Hepatocyte (in vitro differentiated cells): ENCODE measurements around the gene FMOD. TPM values are rescaled to one million over a fixed set of nuclear protein-coding genes. Genes with fewer than 3 reads are reported as not detected.

Experiments used
- DNase-seq: peaks from one replicate; pipeline ENCODE4 v3.0.0-alpha.2; 2016; ENCODE audit warnings: low spot score
- H2AFZ ChIP-seq: fragments of 200-600 bp; sonication (generic); 2 replicates; pipeline ENCODE4 v1.6.0; 2016; ENCODE audit warnings: antibody characterized with exemption, mild to moderate bottlenecking
- H3K27ac ChIP-seq: fragments of 200-600 bp; sonication (generic); 2 replicates; pipeline ENCODE4 v1.5.1; 2016; ENCODE audit warnings: mild to moderate bottlenecking
- H3K27me3 ChIP-seq: fragments of 200-600 bp; sonication (generic); 2 replicates; pipeline ENCODE4 v1.6.1; 2016
- H3K36me3 ChIP-seq: fragments of 200-600 bp; sonication (generic); replicated peaks from 2 replicates; pipeline ENCODE4 v1.5.1; 2016; ENCODE audit warnings: low read depth; ENCODE audit not compliant: insufficient read depth
- H3K4me1 ChIP-seq: fragments of 200-600 bp; sonication (generic); 2 replicates; pipeline ENCODE4 v1.5.1; 2016; ENCODE audit warnings: mild to moderate bottlenecking, moderate library complexity; ENCODE audit not compliant: insufficient read depth
- H3K4me2 ChIP-seq: fragments of 200-600 bp; sonication (generic); 2 replicates; pipeline ENCODE4 v1.6.0; 2016
- H3K4me3 ChIP-seq: fragments of 200-600 bp; sonication (generic); 2 replicates; pipeline ENCODE4 v1.5.1; 2016; ENCODE audit warnings: mild to moderate bottlenecking
- H3K79me2 ChIP-seq: fragments of 200-600 bp; sonication (generic); 2 replicates; pipeline ENCODE4 v1.6.0; 2017; ENCODE audit warnings: mild to moderate bottlenecking
- H3K9me2 ChIP-seq: fragments of 200-600 bp; sonication (generic); replicated peaks from 2 replicates; pipeline ENCODE4 v1.6.0; 2017; ENCODE audit warnings: mild to moderate bottlenecking; ENCODE audit not compliant: insufficient read depth
- H3K9me3 ChIP-seq: fragments of 200-600 bp; sonication (generic); 2 replicates; pipeline ENCODE4 v1.5.1; 2016; ENCODE audit warnings: low read depth, mild to moderate bottlenecking
- H4K20me1 ChIP-seq: fragments of 200-600 bp; sonication (generic); 2 replicates; pipeline ENCODE4 v1.6.0; 2016; ENCODE audit warnings: mild to moderate bottlenecking; ENCODE audit not compliant: insufficient read depth, poor library complexity, severe bottlenecking
- EZH2 ChIP-seq: fragments of 200-600 bp; sonication (generic); IDR thresholded peaks from 2 replicates; pipeline ENCODE4 v1.6.1; 2016; ENCODE audit warnings: antibody characterized with exemption, mild to moderate bottlenecking, borderline replicate concordance
- EZH2phosphoT487 ChIP-seq: fragments of 200-600 bp; sonication (generic); IDR thresholded peaks from one replicate; pipeline ENCODE4 v1.6.1; 2018; ENCODE audit warnings: antibody characterized with exemption, mild to moderate bottlenecking, low read depth, moderate library complexity; ENCODE audit not compliant: unreplicated experiment, severe bottlenecking
- WGBS: methylation state at CpG from one replicate; pipeline ENCODE4 v1.1.6; 2016; ENCODE audit warnings: low lambda C conversion rate; ENCODE audit errors: missing lambda C conversion rate; 5-methylcytosine and 5-hydroxymethylcytosine counted together
- polyA plus RNA-seq: library from polyadenylated mRNA; unstranded; fragments of >200 nt; fragmentation: Nextera tagmentation; extraction: Ambion mirVana; gene quantifications from 2 replicates; pipeline ENCODE4 v1.2.1, GENCODE V29; 2016
- total RNA-seq: library from RNA; depleted of rRNA; stranded (reverse); fragments of >200 nt; gene quantifications from 2 replicates; pipeline ENCODE4 v1.2.3, GENCODE V29; 2014
- TF ChIP-seq, protein P1 (sequence below): fragments of 200-600 bp; sonication (generic); IDR thresholded peaks from 2 replicates; pipeline ENCODE4 v1.5.1; 2016; ENCODE audit warnings: antibody characterized with exemption, mild to moderate bottlenecking; ENCODE audit not compliant: poor library complexity

The FMOD gene
- total and polyA plus RNA-seq, 2 experiments from 2014 or later, result 118 to 161 TPM

DNA sequence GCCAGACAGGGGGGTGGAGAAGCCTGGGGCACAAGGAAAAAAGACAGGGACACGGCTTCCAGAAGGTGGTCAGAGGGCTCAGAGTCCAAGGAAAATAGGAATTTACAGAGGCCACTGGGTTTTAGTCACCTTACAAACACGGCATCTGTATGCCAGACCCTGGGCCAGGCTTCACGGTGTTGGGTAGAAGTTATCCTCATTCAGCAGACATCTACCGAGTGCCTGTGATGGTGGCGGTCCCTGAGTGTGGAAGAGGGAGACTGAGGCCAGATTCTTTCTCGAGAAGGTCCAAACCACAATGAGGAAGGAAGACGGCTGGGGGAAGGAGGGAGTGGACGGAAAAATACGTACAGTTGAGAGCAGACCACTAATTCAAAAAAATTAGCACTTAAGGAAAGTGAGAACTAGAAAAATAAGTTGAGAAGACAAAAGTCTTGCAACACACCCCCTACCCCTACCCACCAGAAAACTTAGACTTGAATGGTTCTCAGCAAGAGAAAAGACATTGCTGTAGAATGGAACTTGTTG is 46.5 kb downstream of the FMOD start:
- peaks cover 37% of the 10 kb centered on the region for H4K20me1 ChIP-seq
- DNase-seq, result no peak
- 86% methylated on average over 9 of the region's 9 CpGs for WGBS
- peak overlapping the region; percentile 96 for H3K27ac ChIP-seq
- peaks cover 31% of the 10 kb centered on the region for H3K4me1 ChIP-seq
- no peaks in the 10 kb centered on the region for H3K9me3 ChIP-seq
- no peak overlapping the region for H2AFZ ChIP-seq
- no peaks in the 10 kb centered on the region for H3K9me2 ChIP-seq
- TF ChIP-seq EZH2 (no peak), EZH2phosphoT487 (no peak)
- TF ChIP-seq, protein P1, sequence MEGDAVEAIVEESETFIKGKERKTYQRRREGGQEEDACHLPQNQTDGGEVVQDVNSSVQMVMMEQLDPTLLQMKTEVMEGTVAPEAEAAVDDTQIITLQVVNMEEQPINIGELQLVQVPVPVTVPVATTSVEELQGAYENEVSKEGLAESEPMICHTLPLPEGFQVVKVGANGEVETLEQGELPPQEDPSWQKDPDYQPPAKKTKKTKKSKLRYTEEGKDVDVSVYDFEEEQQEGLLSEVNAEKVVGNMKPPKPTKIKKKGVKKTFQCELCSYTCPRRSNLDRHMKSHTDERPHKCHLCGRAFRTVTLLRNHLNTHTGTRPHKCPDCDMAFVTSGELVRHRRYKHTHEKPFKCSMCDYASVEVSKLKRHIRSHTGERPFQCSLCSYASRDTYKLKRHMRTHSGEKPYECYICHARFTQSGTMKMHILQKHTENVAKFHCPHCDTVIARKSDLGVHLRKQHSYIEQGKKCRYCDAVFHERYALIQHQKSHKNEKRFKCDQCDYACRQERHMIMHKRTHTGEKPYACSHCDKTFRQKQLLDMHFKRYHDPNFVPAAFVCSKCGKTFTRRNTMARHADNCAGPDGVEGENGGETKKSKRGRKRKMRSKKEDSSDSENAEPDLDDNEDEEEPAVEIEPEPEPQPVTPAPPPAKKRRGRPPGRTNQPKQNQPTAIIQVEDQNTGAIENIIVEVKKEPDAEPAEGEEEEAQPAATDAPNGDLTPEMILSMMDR, result no peak
- no peaks in the 10 kb centered on the region for H3K36me3 ChIP-seq
- peaks cover 40% of the 10 kb centered on the region for H3K79me2 ChIP-seq
- H3K27me3 ChIP-seq, result no peaks in the 10 kb centered on the region
- H3K4me3 ChIP-seq, result peak overlapping the region; percentile 14
- peak overlapping the region; percentile 74 for H3K4me2 ChIP-seq

DNA sequence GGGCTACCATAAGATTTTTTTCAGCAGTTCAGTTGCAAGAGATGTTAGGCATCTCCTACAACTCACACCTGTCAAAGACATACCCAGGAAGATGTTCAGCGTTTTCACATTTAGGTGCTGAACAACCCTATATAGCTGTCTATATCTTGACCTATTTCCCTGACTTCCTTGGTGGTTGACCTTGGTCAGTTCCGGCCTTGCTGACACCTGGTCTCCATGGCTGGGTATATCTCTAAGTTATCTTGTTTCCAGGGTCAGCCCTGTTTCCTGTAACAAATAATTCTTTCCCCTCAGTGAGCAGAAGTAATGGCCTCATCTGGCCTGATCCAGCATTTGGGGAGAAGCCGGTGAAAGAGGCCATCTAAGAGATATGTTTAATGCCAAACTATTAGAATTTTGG is 48.0 kb downstream of the FMOD start:
- Histone ChIP-seq H3K9me3 (no peaks in the 10 kb centered on the region), H3K27me3 (no peaks in the 10 kb centered on the region), H3K36me3 (no peaks in the 10 kb centered on the region), H3K79me2 (peaks cover 25% of the 10 kb centered on the region), H3K9me2 (no peaks in the 10 kb centered on the region), H3K4me3 (no peak overlapping the region), H2AFZ (no peak overlapping the region), H3K27ac (no peak overlapping the region), H3K4me2 (no peak overlapping the region), H3K4me1 (peaks cover 16% of the 10 kb centered on the region), H4K20me1 (peaks cover 22% of the 10 kb centered on the region)
- TF ChIP-seq EZH2phosphoT487, result no peak
- TF ChIP-seq, protein P1, result no peak
- TF ChIP-seq EZH2, result no peak
- no peak for DNase-seq
- 89% methylated on average over 3 of the region's 3 CpGs for WGBS

DNA sequence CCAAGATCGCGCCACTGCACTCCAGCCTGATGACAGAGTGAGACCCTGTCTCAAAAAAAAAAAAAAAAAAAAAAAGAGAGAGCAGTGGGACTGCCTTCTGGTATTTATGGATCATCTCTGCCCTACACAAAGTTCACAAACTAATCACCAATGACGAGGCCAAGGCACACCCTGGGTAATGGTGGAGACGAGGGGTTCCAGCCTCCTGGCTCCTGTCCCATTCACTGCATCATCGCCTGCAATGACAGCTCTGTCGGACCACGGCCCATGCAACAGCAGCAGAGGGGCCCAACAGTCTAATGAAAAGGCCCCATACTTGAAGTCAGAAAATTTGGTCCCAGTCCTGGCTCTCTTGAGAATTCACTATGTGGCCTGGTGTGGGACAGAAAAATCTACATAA is 48.5 kb downstream of the FMOD start:
- Histone ChIP-seq H3K9me2 (no peaks in the 10 kb centered on the region), H3K27me3 (no peaks in the 10 kb centered on the region), H3K4me1 (peaks cover 12% of the 10 kb centered on the region), H3K36me3 (no peaks in the 10 kb centered on the region), H3K27ac (no peak overlapping the region), H3K4me2 (no peak overlapping the region), H2AFZ (no peak overlapping the region), H3K79me2 (peaks cover 20% of the 10 kb centered on the region), H3K9me3 (no peaks in the 10 kb centered on the region), H4K20me1 (peaks cover 17% of the 10 kb centered on the region), H3K4me3 (no peak overlapping the region)
- WGBS, result 90% methylated on average over 6 of the region's 7 CpGs
- no peak for DNase-seq
- TF ChIP-seq EZH2phosphoT487, result no peak
- TF ChIP-seq, protein P1, result no peak
- no peak for TF ChIP-seq EZH2

DNA sequence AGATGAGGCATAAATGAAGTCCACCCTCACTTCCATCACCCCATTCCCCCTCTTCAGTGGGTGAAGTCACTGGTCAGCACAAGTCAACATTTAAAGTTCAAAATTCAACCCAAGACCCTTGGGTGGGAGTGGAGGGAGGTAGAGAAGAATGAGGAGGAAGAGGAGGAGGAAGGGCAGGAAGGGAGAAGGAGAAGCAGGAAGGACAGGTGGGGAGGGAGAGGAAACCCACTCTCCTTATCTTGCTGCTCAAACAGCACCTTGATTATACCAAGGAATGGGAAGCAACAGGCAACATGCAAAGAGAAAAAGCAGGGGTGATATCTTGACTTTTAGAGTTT is 49.6 kb downstream of the FMOD start:
- H3K9me2 ChIP-seq, result no peaks in the 10 kb centered on the region
- TF ChIP-seq EZH2, result no peak
- TF ChIP-seq, protein P1, result no peak
- TF ChIP-seq EZH2phosphoT487, result no peak
- no peaks in the 10 kb centered on the region for H3K36me3 ChIP-seq
- peaks cover 7% of the 10 kb centered on the region for H3K4me1 ChIP-seq
- no peak overlapping the region for H3K4me3 ChIP-seq
- peaks cover 7% of the 10 kb centered on the region for H4K20me1 ChIP-seq
- DNase-seq, result no peak
- no peak overlapping the region for H3K4me2 ChIP-seq
- H2AFZ ChIP-seq, result no peak overlapping the region
- no peaks in the 10 kb centered on the region for H3K9me3 ChIP-seq
- H3K27me3 ChIP-seq, result no peaks in the 10 kb centered on the region
- no peak overlapping the region for H3K27ac ChIP-seq
- peaks cover 9% of the 10 kb centered on the region for H3K79me2 ChIP-seq
